Breast epithelium (tissue), 3 donors: Measurements from ENCODE around the gene CPN2.

Experiments used
- POLR2A ChIP-seq: fragments of 450-650 bp; IDR thresholded peaks from one replicate; pipeline ENCODE4 v1.6.1; 2016; ENCODE audit warnings: antibody characterized with exemption, mild to moderate bottlenecking, moderate library complexity
- TF ChIP-seq, protein P1 (sequence below), 3 donors: fragments of 450-650 bp; IDR thresholded peaks; one replicate each; pipeline ENCODE4 v1.5.1; 2016 to 2017; ENCODE audit warnings: antibody characterized with exemption in 3 of 3, mild to moderate bottlenecking in 3 of 3, moderate library complexity in 3 of 3

GRCh38 chr3:194396539-194396858, 45.4 kb upstream of the CPN2 start:
- TF ChIP-seq, protein P1, sequence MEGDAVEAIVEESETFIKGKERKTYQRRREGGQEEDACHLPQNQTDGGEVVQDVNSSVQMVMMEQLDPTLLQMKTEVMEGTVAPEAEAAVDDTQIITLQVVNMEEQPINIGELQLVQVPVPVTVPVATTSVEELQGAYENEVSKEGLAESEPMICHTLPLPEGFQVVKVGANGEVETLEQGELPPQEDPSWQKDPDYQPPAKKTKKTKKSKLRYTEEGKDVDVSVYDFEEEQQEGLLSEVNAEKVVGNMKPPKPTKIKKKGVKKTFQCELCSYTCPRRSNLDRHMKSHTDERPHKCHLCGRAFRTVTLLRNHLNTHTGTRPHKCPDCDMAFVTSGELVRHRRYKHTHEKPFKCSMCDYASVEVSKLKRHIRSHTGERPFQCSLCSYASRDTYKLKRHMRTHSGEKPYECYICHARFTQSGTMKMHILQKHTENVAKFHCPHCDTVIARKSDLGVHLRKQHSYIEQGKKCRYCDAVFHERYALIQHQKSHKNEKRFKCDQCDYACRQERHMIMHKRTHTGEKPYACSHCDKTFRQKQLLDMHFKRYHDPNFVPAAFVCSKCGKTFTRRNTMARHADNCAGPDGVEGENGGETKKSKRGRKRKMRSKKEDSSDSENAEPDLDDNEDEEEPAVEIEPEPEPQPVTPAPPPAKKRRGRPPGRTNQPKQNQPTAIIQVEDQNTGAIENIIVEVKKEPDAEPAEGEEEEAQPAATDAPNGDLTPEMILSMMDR (IDR thresholded peaks at IDR 0.05): no peak
- no peak for TF ChIP-seq POLR2A
